ENCODE data around the gene ZFAND3.

Gene ZFAND3

DNA sequence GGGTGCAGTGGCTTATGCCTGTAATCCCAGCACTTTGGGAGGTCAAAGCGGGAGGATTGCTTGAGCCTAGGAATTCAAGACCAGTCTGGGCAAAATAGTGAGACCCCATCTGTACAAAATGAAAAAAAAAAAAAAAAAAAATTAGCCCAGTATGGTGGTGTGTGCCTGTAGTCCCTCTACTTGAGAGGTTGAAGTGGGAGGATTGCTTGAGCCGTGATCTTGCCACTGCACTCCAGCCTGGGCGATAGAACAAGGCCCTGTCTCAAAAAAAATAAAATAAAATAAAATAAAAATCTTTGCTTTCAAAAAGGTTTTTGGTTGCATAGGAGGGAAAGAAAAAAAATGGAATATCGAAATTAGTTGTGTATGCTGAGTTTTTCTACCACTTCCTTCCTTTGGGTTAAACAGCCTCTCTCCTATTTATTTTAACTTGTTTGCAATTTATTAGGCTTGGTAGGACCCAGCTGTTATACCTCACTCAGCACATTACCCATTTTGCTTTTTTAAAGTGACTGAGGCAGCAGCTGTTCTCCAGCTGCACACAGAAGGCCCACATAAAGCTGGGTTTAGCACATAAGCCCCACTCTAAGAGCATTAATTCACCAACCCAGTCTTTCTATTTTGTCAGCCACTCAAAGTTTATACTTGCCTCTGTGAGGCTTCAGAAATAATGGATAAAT is 152.3 kb downstream of the ZFAND3 start:
- TF ChIP-seq, protein P1, sequence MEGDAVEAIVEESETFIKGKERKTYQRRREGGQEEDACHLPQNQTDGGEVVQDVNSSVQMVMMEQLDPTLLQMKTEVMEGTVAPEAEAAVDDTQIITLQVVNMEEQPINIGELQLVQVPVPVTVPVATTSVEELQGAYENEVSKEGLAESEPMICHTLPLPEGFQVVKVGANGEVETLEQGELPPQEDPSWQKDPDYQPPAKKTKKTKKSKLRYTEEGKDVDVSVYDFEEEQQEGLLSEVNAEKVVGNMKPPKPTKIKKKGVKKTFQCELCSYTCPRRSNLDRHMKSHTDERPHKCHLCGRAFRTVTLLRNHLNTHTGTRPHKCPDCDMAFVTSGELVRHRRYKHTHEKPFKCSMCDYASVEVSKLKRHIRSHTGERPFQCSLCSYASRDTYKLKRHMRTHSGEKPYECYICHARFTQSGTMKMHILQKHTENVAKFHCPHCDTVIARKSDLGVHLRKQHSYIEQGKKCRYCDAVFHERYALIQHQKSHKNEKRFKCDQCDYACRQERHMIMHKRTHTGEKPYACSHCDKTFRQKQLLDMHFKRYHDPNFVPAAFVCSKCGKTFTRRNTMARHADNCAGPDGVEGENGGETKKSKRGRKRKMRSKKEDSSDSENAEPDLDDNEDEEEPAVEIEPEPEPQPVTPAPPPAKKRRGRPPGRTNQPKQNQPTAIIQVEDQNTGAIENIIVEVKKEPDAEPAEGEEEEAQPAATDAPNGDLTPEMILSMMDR (IDR thresholded peaks at IDR 0.05; ENCODE audit: low read depth, low read length, missing control alignments) = no peak
- H3K4me3 ChIP-seq (replicated peaks; ENCODE audit: low read depth, low read length) = no peak overlapping the region
- no peak for DNase-seq (ENCODE audit: extremely low read depth, low read depth)

DNA sequence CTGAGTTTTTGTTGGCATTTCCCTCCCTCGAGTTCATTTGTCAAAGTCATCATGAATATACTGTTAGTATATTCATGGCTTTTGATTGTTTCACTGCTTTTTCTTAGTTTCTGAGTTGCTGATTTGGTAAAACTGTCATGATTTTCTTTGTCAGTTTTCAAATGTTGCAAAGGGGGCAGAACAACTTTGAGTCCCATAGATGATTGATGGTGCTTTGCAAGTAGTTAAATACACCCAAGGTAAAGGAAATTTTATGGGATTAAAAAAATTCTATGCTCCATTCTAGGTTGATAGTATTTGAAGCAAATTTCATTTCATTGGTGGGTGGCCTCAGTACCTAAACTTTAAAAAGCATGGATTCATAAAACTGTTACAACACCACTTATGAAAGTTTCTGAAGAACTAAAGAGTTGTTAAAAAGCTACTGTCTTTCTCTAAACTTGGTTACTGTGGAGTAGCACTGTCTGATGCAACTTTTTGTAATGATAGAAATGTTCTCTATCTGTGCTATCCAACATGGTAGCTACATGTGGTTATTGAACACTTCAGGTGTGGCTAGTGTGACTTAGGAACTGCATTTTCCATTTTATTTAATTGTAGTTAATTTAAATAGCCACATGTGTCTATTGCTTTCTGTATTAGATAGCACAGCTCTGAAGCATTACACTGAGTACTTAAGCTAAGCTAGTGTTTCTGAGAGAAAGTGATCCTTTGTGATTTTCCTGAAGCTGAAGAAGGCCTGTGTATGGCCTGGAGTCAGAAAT is 153.6 kb downstream of the ZFAND3 start:
- TF ChIP-seq, protein P1 (IDR thresholded peaks at IDR 0.05; ENCODE audit: low read depth, low read length, missing control alignments) = no peak
- no peak overlapping the region for H3K4me3 ChIP-seq (replicated peaks; ENCODE audit: low read depth, low read length)
- DNase-seq (ENCODE audit: extremely low read depth, low read depth) = no peak

DNA sequence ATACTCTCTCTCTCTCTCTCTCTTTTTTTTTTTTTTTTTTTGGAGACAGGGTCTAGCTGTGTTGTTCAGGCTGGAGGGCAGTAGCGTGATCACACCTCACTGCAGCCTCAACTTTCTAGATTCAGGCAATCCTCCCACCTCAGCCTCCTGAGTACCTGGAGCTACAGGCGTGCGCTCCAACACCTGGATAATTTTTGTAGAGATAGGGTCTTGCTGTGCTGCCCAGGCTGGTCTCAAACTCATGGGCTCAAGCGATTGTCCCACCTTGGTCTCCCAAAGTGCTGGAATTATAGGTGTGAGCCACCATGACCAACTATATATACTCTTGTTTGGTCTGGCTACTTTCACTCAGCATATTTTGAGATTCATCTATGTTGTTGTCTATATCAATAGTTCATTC is 154.9 kb downstream of the ZFAND3 start:
- DNase-seq (ENCODE audit: extremely low read depth, low read depth) = no peak
- H3K4me3 ChIP-seq (replicated peaks; ENCODE audit: low read depth, low read length) = no peak overlapping the region
- TF ChIP-seq, protein P1 (IDR thresholded peaks at IDR 0.05; ENCODE audit: low read depth, low read length, missing control alignments) = no peak

GRCh38 chr6:37974943-37975342 is 155.4 kb downstream of the ZFAND3 start:
- TF ChIP-seq, protein P1 (IDR thresholded peaks at IDR 0.05; ENCODE audit: low read depth, low read length, missing control alignments) = no peak
- H3K4me3 ChIP-seq (replicated peaks; ENCODE audit: low read depth, low read length) = no peak overlapping the region
- no peak for DNase-seq (ENCODE audit: extremely low read depth, low read depth)

DNA sequence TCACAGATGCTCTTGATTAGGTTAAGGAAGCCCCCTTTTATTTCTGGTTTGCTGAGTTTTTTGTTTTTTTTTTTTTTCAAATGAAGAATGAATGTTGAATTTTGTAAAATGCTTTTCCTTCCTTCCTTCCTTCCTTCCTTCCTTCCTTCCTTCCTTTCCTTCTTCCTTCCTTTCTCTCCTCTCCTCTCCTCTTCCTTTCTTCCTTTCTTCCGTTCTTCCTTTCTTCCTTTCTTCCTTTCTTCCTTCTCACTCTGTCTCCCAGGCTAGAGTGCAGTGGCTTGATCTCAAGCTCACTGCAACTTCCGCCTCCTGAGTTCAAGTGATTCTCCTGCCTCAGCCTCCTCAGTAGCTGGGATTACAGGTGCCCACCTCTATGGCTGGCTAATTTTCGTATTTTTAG is 158.2 kb downstream of the ZFAND3 start:
- TF ChIP-seq, protein P1 (IDR thresholded peaks at IDR 0.05; ENCODE audit: low read depth, low read length, missing control alignments) = no peak
- H3K4me3 ChIP-seq (replicated peaks; ENCODE audit: low read depth, low read length) = no peak overlapping the region
- no peak for DNase-seq (ENCODE audit: extremely low read depth, low read depth)

DNA sequence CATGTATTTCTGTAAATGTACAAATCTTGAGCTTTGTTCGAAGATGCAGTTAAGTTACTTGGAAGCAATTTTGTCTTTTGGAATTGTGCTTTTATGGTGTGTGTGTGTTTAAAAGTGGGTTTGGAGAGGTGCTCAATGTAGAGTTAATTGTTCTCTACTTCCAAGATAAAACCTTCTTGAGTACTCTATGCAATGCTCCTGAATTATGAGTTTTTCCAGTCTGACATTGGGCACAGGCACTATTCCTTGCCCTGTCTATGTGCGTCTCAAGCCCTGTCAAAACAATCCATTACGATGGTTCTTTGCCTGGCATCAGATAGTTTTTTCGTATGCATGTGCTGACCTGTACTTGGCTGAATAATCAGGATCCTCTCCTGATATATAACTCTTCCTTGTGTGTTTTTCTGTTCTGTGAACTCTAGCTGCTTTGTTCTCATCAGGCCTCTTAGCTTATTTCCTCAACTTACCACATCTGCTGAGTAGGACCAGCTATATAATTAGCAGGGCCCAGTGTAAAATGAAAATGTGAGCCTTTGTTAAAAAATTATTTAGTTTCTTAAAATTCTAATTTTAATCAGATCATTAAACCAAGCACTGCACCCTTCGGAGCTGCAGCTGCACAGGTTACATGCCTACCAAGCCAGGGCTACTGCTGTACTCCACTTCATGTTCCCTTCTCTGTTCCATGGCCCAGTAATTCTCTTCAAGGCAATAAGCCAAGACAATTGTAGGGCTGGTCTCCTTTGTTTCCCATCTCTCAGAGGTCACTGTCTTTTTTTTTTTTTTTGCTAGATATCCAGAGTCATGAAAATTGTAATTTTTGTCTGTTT is 160.1 kb downstream of the ZFAND3 start:
- no peak overlapping the region for H3K4me3 ChIP-seq (replicated peaks; ENCODE audit: low read depth, low read length)
- TF ChIP-seq, protein P1 (IDR thresholded peaks at IDR 0.05; ENCODE audit: low read depth, low read length, missing control alignments) = no peak
- no peak for DNase-seq (ENCODE audit: extremely low read depth, low read depth)

Data from HFF-Myc (cell line).